Raji (cell line): ENCODE measurements around the gene CRTC1.

Experiments used
- POLR2A ChIP-seq: IDR thresholded peaks from 2 replicates; pipeline ENCODE4 v1.6.1; 2011; ENCODE audit warnings: low read depth, low read length, control low read depth; ENCODE audit not compliant: insufficient read depth

Gene CRTC1

DNA sequence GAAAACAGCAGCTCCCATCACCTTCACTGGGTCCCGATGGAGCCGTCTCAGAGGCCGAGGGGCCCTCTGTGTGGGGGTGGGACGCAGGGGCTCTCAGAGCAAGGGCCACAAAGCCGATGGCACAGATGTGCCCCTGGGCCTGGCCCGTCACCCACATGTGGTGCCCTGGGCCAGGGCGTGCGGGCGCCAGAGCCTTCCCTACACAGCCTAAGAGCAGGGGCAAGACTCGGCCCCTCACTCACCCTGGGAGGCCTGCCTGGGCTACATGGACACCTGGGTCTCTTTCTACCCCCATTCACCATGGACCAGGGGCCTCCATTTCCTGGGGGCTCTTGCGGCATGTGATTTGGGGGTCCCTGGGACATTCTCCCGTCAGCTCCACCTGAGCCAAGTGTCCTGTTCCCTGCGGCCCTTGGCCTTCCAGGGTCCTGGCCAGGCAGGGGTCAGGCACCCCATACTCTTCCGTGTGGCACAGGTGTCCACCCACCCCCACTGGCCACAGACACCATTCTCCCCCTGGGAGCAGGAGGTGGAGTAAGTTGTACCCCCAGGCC, 97.6 kb downstream of the CRTC1 start:
- no peak for TF ChIP-seq POLR2A

DNA sequence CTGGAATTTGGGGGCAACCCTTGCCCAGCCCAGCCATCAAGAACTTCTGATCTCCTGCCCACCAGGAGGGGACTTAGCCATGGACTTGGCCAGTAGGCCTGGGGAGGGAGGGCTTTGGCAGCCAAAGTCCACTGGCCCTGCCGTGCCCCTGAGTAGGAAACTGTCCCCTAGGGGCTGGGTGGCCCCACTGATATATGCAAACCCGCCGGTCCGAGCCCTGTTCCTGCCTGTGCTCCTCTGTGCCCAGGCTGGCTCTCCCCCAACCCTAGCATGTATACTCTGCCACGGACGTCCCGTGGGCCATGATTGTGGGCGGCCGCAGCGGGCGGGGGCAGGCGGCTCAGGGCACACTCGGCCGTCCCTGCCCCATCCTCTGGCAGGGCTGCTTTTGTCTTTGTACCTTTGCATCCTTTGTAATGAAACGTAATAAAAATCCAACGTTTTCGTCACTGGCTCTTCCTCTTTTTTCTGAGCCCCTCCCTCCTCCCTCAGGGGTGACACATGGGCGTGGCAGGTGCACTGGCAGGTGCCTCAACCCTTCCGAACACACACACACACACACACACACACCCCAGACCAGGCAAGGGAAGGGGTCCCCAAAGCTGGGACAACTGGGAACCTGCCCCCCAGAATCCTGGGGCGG, 98.5 kb downstream of the CRTC1 start:
- TF ChIP-seq POLR2A, result no peak

DNA sequence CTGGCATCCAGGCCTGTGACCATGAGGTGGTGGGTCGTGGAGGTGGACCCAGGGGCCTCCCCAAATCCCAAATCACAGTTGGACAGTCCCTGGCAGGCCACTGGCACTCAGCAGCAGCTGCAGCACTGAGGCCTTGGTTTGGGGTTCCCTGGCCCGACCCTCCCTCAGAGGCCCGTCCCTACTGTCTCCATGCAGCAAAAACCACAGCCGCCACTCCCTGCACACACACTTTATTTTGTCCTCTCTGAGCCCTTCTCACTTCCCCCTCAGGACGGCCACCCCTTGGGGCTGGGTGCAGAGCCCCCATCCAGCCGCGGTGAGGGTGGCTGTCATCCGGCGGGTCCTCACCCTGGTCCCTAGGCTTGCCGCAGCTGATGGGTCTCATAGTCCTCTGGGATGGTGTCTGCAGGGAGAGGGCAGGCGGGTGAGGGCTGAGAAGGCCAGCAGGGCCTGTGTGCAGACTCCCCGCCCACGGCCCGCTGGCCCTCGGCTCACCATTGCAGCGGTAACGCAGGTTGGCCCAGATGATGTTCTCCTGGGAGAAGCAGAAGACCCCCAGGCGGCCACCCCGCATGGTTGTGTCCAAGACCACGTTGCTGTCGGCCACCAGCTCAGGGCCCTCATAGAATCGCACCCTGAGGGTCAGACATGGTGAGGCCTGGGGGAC, 99.2 kb downstream of the CRTC1 start:
- TF ChIP-seq POLR2A, result no peak

DNA sequence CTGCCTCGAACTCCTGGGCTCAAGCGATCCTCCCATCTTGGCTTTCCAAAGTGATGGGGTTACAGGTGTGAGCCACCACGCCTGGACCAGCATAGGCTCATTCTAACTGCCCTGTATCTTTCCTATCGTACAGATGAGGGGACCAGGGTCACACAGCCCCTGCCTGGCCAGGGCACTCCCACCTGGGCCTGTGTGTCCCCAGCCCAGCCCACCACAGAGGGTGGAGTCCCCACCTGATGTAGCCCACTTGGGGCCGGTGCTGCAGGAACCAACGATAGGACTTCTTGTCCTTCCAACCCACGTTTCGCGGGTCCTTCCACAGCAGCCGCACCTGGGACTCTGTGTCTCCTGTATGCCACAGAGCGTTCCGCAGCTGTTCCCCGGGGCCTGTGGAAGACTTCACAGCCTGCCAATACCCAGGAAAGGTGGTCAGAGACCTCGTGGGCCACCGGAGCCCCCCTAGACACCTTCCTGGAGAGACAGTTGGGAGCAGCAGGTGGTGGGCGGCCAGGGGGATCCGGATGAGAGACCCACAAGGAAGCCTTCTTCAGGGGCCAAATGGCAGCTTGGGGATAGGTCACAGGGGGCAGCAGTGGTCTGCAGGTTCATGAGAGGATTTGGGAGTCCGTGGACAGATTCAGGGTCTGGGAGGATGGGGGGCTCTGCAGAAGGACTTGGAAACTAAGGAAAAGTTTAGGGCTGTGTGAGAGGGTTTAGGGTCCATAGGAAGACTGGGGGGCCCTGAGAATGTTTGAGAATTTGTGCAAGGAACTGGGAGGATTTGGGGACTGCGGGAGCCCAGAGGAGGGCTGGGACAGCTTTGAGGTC, 100.7 kb downstream of the CRTC1 start:
- TF ChIP-seq POLR2A, result no peak

DNA sequence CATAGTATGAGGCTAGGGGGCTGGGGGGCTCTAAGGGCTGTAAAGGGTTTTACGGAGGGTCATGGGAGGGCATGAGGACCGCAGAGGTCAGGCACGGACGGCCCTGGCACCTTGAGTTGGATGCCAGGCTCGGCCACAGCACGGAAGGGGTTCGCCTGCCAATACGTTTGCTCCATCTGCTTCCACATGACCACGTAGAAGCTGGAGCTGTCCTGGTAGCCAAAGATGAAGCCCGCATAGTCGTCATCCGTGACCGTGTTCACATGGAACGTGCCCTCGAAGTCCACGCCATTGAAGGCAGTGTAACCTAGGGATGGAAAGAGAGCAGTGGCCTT, 101.3 kb downstream of the CRTC1 start:
- TF ChIP-seq POLR2A, result no peak

DNA sequence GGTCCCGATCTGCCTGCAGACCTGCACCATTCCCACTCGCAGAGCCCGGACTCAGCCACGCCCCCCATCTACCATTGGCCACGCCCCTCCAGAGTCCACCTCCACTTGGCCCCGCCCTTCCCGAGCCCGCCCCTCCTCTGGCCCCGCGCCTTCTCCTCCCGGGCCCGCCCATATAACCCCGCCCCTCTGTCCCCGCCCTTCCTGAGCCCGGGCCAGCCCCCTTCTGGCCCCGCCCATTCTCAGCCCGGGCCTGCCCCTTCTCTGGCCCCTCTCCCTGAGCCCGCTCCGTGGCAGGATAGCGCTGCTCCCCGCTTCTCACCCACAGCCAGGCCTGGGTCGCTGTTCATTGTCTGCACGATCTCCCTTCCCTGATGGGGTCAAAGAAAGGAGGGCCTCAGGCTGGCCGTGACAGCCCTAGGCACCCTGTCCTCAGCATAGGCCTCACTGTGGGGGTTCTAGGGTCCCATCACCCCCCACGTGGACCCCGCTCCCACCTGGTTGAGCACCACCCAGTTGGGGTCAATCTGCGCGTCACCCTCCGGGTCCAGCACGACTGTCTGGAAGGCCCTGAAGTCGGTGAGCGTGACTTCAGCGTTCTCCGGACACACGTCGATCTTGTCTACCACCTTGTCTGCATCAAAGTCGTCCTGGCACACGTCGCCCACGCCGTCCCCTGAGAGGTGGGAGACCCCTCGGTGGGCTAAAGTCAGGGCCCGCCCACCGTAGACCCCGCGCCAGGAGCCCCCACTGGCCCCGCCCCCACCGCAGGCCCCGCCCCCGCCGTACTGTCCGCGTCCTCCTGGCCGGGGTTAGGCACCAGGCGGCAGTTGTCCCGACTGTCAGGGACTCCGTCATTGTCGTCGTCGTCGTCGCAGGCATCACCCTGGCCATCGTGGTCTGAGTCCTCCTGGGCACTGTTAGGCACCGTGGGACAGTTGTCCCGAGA, 102.0 kb downstream of the CRTC1 start:
- no peak for TF ChIP-seq POLR2A

DNA sequence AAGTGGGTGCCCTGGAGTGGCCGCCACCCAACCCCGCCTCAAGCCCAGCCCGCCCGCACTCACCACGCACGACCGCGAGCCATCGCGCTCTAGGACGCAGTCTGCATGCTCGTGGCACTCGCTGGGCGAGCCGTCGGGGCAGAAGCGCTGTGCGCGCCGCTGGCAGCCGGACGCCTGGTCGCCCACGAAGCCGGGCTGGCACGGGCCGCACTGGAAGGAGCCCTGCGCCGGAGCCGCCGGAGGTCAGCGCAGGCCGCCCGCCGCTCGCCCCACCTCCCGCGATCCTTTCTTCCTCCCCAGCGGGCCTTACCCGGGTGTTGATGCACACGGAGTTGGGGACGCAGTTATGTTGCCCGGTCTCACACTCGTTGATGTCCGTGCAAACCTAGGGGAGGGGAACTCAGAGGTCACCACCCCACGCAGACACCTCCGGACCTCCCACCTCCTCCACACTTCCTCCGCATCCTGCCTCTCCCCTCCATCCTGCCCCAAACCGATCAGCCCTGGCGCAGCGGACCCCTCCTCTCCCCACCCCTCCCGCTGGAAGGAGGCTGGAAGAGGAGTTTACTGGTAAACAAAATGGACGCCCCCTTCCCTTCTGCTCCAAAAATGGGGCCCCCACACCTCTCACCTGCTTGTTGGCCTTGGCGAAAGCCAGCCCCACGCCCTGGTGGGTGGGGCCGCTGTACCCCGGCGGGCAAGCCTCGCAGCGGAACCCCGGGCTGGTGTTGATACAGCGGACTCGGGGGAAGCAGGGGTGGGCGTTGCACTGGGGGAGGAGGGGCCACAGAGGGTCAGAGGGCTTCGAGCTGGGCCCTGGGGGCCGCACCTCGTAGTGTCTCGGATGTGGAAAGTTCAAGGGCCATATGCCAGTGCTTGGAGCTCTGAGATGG, 105.3 kb downstream of the CRTC1 start:
- no peak for TF ChIP-seq POLR2A

DNA sequence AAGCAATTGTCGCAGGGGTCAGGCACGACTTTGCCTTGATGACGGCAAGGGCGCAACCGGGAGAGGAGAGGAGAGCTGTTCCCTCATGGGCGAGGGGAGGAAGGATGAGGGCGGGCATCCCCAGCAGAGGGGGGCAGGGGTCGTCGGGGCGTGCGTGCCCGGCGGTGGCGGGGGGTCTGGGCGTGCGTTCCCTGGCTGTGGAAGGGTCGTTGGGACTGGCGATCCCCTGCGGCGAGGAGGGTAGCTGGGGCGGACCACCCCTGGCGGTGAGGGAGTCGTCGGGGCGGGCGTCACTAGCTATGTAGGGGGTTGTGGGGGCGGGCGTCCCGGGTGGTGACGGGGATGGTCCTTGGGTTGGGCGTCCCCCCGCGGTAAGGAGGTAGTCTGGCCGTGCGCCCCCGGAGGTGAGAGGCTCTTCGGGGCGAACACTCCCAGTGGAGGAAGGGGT, 106.0 kb downstream of the CRTC1 start:
- no peak for TF ChIP-seq POLR2A

DNA sequence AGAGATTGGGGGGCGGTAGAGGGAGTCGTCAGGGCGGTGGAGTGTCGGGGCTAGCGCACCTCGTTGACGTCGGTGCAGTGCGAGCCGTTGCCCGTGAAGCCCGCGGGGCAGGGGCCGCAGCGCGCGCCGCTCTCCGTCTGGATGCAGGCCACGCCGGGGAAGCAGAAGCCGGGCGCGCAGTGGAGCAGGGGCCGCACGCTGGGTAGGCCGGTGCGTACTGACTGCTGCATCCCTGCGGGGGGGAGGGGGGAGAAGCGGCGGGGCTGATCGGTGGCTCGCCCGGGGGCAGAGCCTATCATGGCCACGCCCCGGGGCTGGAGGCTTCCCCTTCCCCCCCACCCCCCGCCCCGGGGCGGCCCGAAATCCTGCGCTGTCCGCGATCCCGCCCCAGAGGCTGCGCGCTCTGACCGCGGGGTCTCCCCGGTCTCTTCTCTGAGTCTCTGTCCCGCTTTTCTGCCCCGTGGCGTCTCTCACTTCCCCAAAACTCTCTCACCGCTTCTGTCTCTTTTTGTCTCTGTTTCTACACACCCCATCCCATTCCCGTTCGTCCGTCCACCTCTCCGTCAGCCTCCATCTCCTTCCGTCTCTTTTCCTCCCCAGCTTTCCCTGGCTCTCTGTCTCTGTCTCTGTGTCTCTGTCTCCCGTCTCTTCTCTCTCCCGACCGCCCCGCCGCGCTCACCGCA, 106.5 kb downstream of the CRTC1 start:
- TF ChIP-seq POLR2A, result no peak

DNA sequence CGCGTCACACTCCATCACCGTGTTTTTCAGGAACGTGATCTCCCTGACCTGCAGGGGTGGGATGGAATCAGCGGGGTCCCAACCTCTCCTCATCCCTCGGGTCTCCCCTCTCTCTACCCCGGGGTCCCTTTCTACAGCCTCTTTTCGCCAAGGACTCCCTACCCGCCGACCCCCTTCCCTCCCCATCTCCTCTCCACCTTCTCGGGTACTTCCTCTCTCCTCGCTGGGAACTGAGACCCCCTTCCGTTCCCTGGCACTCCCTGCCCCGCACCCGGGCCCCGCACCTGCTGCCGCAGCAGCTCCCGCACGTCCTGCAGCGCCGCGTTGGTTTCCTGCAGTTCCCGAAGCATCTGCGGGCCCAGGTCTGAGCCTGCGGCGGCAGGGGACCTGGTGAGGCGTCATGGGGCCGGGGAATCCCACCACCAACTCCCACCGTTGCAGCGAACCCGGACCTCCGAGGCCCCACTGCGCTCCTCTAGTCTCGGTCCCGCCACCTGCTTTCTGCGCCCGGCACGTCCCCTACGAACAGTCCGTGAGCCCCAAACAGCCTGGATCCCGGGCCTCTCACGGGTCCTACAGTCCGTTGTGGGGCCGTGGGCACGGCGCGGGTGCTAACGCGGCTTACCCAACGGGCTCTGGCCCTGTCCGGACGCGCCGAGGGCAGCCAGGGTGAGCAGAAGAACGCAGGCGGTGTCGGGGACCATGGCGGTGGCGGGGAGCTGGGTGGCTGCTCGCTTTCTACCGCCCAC, 107.3 kb downstream of the CRTC1 start, which contains the start of gene COMP:
TSS of gene COMP (minus strand) at position 740 of the 749 bp plus-strand sequence. CDS start at position 704, 36 bp downstream.
- no peak for TF ChIP-seq POLR2A

DNA sequence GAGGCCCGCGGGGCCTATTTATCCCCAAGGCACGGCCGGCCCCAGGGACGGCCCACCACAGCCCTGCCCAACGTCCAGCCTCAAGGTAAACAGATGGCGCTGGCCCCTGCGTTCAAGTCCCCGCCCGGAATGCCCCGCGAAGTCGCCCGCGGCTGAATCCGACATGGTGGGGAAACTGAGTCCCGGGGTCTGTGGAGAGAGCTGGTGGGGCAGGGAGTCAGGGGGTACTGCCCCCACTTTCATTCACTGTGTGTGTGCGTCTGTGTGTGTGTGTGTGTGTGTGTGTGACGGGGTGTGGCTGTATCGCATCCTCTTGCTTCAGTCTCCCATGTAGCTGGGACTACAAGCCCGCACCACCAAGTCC, 107.8 kb downstream of the CRTC1 start:
- no peak for TF ChIP-seq POLR2A

DNA sequence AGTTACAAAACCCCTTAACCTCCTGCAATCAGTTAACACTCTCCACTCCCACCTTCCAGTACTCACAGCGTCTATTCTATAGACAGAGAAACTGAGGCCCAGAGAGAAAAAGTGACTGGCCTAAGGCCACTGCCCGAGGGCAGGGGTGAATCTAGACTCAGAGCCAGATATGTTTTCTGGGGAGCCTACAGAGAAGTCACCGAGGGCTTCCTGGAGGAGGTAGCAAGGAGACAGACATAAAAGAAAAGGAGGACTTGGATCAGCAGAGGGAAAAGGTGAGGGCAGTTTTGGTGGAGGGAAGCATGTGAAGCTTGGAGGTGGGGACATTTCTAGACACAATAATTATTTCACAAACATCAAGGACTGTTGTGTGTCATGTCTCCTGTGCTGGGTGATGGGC, 109.2 kb downstream of the CRTC1 start:
- TF ChIP-seq POLR2A, result no peak
